Activated CD8-positive, alpha-beta memory T cell treated with anti-CD3 and anti-CD28 coated beads, Interleukin-2, amount 50 U/mL, for 1 hour (primary cell): Measurements from ENCODE around the gene CAMK1G.

Source experiments
- DNase-seq: peaks from one replicate; pipeline ENCODE4 v3.0.0-alpha.2; 2020; ENCODE audit errors: extremely low read depth

CAMK1G gene

GRCh38 chr1:209619696-209620486, 36.4 kb downstream of the CAMK1G start:
- no peak for DNase-seq

- no peak for DNase-seq
Measured at GRCh38 chr1:209620487-209620884, 37.0 kb downstream of the CAMK1G start.

- DNase-seq: no peak
Measured at GRCh38 chr1:209621286-209621685, 37.8 kb downstream of the CAMK1G start.

GRCh38 chr1:209621741-209622655, 38.5 kb downstream of the CAMK1G start:
- DNase-seq: no peak

GRCh38 chr1:209622841-209623829, 39.6 kb downstream of the CAMK1G start:
- DNase-seq: no peak

GRCh38 chr1:209624558-209625549, 41.3 kb downstream of the CAMK1G start:
- no peak for DNase-seq

GRCh38 chr1:209625791-209626285, 42.3 kb downstream of the CAMK1G start:
- no peak for DNase-seq

GRCh38 chr1:209626346-209627026, 43.0 kb downstream of the CAMK1G start:
- DNase-seq: no peak

- DNase-seq: no peak
Measured at GRCh38 chr1:209627027-209627731, 43.7 kb downstream of the CAMK1G start.

- DNase-seq: peak; percentile 17
Measured at GRCh38 chr1:209627732-209628196, 44.2 kb downstream of the CAMK1G start.

GRCh38 chr1:209628618-209629299, 45.2 kb downstream of the CAMK1G start:
- no peak for DNase-seq

GRCh38 chr1:209629621-209630382, 46.3 kb downstream of the CAMK1G start:
- DNase-seq: no peak

GRCh38 chr1:209630383-209631225, 47.1 kb downstream of the CAMK1G start:
- DNase-seq: no peak

GRCh38 chr1:209633335-209633997, 50.0 kb downstream of the CAMK1G start:
- DNase-seq: no peak

GRCh38 chr1:209634005-209634737, 50.7 kb downstream of the CAMK1G start:
- DNase-seq: no peak
